Naive B cell (primary cell): ENCODE measurements around the gene GNS. TPM values are rescaled to one million over a fixed set of nuclear protein-coding genes. Genes with fewer than 3 reads are reported as not detected.

ENCODE experiments used
- ATAC-seq, 2 donors: fragments of 150-1000 bp; cut with Tn5 transposase; 2 replicates each; pipeline ENCODE4 v1.10.0; 2021; ENCODE audit warnings: low read depth in 2 of 2, mild to moderate bottlenecking in 2 of 2, moderate library complexity in 2 of 2
- DNase-seq: peaks from one replicate; pipeline ENCODE4 v3.0.0; 2022
- H3K27ac Mint-ChIP-seq, 6 donors: one replicate each; pipeline ENCODE4 v1.8.0; 2020 to 2022; ENCODE audit warnings: mild to moderate bottlenecking in 6 of 6, mixed read lengths in 6 of 6, moderate library complexity in 5 of 6, inconsistent platforms in 2 of 6
- H3K27me3 Mint-ChIP-seq, 3 donors: one replicate each; pipeline ENCODE4 v1.8.0; 2021 to 2022; ENCODE audit warnings: mixed read lengths in 3 of 3, mild to moderate bottlenecking in 1 of 3
- H3K36me3 Mint-ChIP-seq, 2 donors: one replicate each; pipeline ENCODE4 v1.8.0; 2020 to 2022; ENCODE audit warnings: mixed read lengths in 2 of 2, inconsistent platforms in 1 of 2, mild to moderate bottlenecking in 1 of 2
- H3K4me1 Mint-ChIP-seq, 3 donors: one replicate each; pipeline ENCODE4 v1.8.0; 2020 to 2022; ENCODE audit warnings: mixed read lengths in 3 of 3, inconsistent platforms in 1 of 3, mild to moderate bottlenecking in 1 of 3, moderate library complexity in 1 of 3
- H3K4me3 Mint-ChIP-seq, 8 donors: one replicate each; pipeline ENCODE4 v1.8.0; 2020 to 2022; ENCODE audit warnings: mild to moderate bottlenecking in 8 of 8, mixed read lengths in 8 of 8, moderate library complexity in 8 of 8, inconsistent platforms in 2 of 8
- H3K9me3 Mint-ChIP-seq, 7 donors: one replicate each; pipeline ENCODE4 v1.8.0; 2020 to 2022; ENCODE audit warnings: mixed read lengths in 7 of 7, mild to moderate bottlenecking in 5 of 7, inconsistent platforms in 2 of 7, moderate library complexity in 1 of 7
- polyA plus RNA-seq, 6 donors: library from polyadenylated mRNA; unstranded; fragments of 300-500 nt; fragmentation: Illumina TruSeq; gene quantifications; one replicate each; pipeline ENCODE4 v1.2.3, GENCODE V29; 2021; ENCODE audit warnings: low read depth in 6 of 6

Gene GNS
- polyA plus RNA-seq, 6 donors from 2014 or later: 22.9 to 41.5 (median 27.7) TPM

DNA sequence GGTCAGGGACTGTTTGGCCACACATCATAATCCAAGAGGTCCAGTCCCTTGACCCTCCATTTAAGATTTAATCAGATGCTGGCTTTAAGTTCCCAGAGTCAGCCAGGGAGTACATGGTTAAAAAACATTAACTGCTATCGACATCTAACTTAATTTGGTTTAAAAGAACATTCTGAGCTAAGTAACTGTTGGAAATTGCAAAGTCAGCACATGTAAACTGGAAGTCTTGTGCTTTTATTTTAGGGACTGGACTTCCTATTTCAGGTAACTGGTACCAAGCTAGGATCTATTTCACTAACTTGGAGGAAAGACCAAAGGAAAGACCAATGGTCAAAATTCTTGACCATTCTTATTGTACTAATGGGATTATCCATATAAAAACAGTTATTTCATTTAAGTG, 40.6 kb downstream of the GNS start:
- Mint-ChIP-seq H3K36me3 (peaks cover 41 to 45% of the 10 kb centered on the region in 2 donors), H3K4me3 (no peak overlapping the region), H3K4me1 (no peaks in the 10 kb centered on the region), H3K9me3 (no peaks in the 10 kb centered on the region), H3K27me3 (no peaks in the 10 kb centered on the region), H3K27ac (peak overlapping the region in 1 of 6 donors; percentile 40)
- no peak for ATAC-seq
- no peak for DNase-seq

DNA sequence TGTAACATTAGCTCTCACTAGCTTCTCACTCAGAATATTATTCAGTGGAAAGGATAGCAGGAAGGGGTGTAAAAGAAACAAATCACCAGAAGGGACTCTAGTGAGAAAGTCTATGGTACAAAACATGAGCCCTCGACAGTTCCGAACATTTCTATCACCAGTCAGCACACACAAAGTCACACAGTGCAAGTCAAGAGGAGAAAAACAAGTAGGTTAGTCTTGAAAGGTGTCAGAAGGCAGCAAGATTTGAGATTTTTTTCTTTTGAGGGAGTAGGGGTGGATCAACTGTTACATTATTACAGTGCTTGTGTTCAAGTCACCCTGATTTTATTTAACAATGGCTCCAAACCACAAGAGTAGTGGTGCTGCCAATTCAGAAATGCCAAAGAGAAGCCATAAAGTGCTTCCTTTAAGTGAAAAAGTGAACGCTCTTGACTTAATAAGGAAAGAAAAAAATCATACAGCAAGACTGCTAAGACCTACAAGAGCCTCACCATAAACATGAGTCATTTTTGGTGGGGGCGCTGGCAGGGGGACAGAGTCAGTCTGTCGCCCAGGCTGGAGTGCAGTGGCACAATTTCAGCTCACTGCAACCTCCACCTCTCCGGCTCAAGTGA, 42.3 kb downstream of the GNS start:
- no peaks in the 10 kb centered on the region for H3K4me1 Mint-ChIP-seq
- DNase-seq (no peak), ATAC-seq (no peak)
- H3K27ac Mint-ChIP-seq: peak overlapping the region in 1 of 6 donors; percentile 44
- H3K36me3 Mint-ChIP-seq: peaks cover 25 to 33% of the 10 kb centered on the region in 2 donors
- H3K27me3 Mint-ChIP-seq: no peaks in the 10 kb centered on the region
- H3K9me3 Mint-ChIP-seq: no peaks in the 10 kb centered on the region
- H3K4me3 Mint-ChIP-seq: no peak overlapping the region

DNA sequence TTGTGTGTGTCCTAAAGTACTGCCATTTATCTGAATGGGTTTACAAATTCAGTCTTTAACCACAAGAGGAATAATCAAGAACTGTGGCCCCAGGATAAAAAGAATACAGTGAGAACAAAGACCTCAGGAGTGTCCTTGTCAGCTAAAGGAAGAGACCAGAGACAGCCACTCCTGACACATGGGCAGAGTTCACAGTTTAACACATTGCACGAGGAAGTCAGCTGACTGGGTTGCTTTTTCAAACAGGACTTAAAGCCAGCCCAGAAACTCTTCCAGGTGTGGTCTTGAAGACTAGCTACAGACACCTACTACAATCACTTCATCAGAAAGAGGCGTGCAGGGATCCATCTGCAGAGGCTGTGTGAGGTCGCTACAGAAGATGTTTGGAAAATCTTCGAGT, 42.8 kb downstream of the GNS start:
- ATAC-seq (no peak), DNase-seq (no peak)
- Mint-ChIP-seq H3K4me3 (no peak overlapping the region), H3K36me3 (peaks cover 20 to 33% of the 10 kb centered on the region in 2 donors), H3K27ac (peak overlapping the region in 3 of 6 donors; percentile 3 to 44 (median 41)), H3K4me1 (no peaks in the 10 kb centered on the region), H3K9me3 (no peaks in the 10 kb centered on the region), H3K27me3 (no peaks in the 10 kb centered on the region)

DNA sequence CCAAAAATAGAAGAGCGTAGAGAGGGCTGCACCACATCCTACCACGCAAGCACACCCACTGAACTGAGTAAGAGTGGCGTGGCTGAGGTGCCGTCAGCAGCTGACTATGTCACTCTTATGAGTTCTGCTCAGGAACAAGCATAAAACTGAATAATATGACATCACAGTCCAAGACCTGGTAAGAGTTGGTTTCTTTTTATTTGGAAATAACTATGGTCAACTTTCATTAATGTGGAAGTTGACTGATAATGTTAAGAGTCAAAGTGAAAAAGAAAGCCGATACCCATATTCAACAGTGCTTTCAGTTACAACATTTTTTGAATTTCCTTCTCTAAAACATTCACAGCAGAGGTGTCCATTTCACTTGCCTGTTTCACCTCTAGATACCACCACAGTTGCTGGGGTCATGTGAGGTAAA, 44.6 kb downstream of the GNS start:
- Mint-ChIP-seq H3K27ac (peak overlapping the region in 1 of 6 donors; percentile 14), H3K9me3 (no peaks in the 10 kb centered on the region), H3K27me3 (no peaks in the 10 kb centered on the region), H3K4me1 (peaks cover 0 to 3% (median 0%) of the 10 kb centered on the region in 3 donors), H3K4me3 (no peak overlapping the region), H3K36me3 (peaks cover 14 to 24% of the 10 kb centered on the region in 2 donors)
- DNase-seq (no peak), ATAC-seq (no peak)

DNA sequence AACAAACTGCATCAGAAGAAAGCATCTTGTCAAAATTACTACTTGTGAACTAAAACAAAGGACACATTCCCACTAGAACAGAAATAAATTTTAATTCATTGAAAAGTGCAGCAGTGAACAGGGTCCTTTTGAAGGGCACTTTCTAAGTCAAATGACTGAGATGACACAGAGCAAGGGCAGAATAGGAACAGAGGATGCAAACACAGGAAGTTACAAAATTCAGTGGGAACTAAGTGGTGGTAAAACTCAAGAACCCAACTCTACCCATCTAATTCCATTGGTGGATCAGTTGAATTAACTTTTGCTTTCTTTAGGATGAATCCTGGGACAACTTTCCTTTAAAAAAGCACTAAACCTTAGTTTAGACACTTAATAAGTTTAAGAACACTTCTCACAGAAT, 45.8 kb downstream of the GNS start:
- Mint-ChIP-seq H3K4me1 (peaks cover 0 to 3% (median 0%) of the 10 kb centered on the region in 3 donors), H3K27me3 (no peaks in the 10 kb centered on the region), H3K36me3 (peaks cover 14 to 22% of the 10 kb centered on the region in 2 donors), H3K4me3 (no peak overlapping the region), H3K27ac (no peak overlapping the region), H3K9me3 (no peaks in the 10 kb centered on the region)
- DNase-seq: no peak
- no peak for ATAC-seq

DNA sequence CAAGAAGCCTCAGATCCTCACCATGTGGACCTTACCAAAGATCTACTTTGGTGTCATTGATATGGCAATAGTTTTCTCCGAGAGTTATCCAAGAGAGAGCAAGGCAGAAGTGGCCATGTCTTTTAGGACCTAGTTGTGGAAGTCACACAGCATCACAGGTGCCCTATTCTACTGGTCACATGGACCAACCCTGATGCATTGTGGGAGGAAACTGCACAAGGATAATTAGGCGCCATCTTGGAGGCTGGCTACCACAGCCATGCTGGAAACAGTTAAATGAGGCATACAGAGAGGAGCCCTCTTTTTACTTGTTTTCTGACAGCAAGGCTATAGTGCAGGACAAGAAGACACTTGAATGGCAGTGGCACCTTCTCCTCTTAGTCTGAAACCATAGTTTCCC, 49.8 kb downstream of the GNS start:
- H3K27me3 Mint-ChIP-seq: no peaks in the 10 kb centered on the region
- DNase-seq: no peak

DNA sequence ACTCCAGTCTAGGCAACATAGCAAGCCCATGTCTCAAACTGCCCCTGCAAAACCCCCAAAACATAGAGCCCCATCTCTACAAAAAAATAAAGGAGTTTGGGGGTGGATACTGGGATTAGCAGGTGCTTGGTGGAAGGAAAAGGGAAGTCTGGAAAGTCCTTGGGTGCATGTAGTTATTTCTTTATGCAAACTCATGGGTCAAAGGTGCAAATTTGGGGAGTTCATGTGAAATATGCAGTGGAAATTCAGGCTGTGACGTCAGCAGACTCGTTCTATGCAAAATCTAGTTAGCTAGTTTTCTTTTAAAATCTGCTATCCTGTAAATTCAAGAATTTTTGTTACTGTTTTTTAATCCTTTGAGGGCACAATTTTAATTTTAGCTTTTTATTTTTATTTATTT, 51.3 kb downstream of the GNS start:
- Mint-ChIP-seq H3K9me3 (no peaks in the 10 kb centered on the region), H3K4me3 (no peak overlapping the region), H3K27ac (no peak overlapping the region), H3K27me3 (no peaks in the 10 kb centered on the region), H3K4me1 (peaks cover 0 to 6% (median 4%) of the 10 kb centered on the region in 3 donors), H3K36me3 (peaks cover 0 to 7% of the 10 kb centered on the region in 2 donors)
- DNase-seq (no peak), ATAC-seq (no peak)

More for the DNA sequence above, 49.8 kb downstream of the GNS start:
- Mint-ChIP-seq H3K4me3 (no peak overlapping the region), H3K4me1 (peaks cover 0 to 6% (median 4%) of the 10 kb centered on the region in 3 donors), H3K36me3 (peaks cover 0 to 11% of the 10 kb centered on the region in 2 donors), H3K27ac (peak overlapping the region in 1 of 6 donors; percentile 56), H3K9me3 (no peaks in the 10 kb centered on the region)
- ATAC-seq: no peak

DNA sequence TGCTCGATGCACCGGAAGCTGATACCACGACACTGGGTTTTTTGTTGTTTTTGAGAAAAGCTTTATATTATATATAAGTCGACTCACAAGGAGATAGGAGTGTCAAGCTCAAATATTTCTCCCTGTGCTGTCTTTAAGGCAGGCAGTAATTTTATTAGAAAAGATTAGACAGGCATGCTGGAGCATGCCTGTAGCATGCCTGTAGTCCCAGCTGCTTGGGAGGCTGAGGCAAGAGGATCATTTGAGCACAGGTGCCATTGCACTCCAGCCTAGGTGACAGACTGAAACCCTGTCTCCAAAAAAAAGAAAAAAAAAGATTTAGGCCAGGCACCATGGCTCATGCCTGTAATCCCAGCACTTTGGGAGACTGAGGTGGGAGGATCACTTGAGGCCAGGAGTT, 51.8 kb downstream of the GNS start:
- no peaks in the 10 kb centered on the region for H3K9me3 Mint-ChIP-seq
- H3K27ac Mint-ChIP-seq: no peak overlapping the region
- DNase-seq (no peak), ATAC-seq (no peak)
- no peaks in the 10 kb centered on the region for H3K27me3 Mint-ChIP-seq
- H3K4me1 Mint-ChIP-seq: peaks cover 0 to 6% (median 4%) of the 10 kb centered on the region in 3 donors
- no peak overlapping the region for H3K4me3 Mint-ChIP-seq
- peaks cover 0 to 7% of the 10 kb centered on the region in 2 donors for H3K36me3 Mint-ChIP-seq

DNA sequence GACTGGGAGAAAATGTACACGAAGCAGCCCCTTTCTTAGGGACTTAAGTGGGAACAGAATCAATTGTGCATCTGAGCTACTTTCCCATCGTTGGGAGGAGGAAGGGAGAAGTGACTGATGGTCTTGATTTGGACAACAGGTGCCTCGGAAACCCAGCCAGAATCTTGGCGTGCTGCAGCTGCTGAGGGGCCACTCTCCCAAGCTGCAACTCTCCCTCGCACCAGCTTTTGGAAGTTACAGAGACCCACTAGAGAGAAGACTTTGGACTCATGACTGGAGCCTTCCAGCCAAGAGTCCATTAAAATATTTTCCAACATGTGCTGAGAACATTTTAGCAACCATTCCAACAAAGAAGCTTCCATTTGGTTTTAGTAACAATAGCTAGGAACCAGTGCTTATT, 52.3 kb downstream of the GNS start:
- Mint-ChIP-seq H3K36me3 (peaks cover 0 to 7% of the 10 kb centered on the region in 2 donors), H3K4me1 (peaks cover 0 to 6% (median 4%) of the 10 kb centered on the region in 3 donors), H3K4me3 (no peak overlapping the region), H3K9me3 (no peaks in the 10 kb centered on the region), H3K27me3 (no peaks in the 10 kb centered on the region), H3K27ac (no peak overlapping the region)
- DNase-seq (no peak), ATAC-seq (no peak)

DNA sequence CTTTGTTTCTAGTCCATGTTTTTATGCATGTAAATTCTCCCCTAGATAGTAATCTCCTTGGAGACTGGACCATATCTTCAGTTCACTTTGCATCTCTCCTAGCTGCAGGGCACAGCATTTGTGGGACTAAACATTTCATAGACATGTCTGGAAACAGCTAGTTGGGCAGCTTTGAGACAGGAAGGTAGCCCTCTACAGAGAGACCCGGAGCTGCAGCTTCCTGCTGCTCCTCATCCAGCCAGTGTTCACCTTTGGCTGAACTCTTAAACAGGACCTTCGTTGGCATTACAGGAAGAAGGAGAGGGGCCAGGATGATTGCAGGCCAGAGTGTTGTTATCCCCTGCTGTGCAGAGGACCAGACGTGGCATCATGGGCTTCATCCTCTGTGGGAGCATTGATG, 52.9 kb downstream of the GNS start:
- Mint-ChIP-seq H3K36me3 (peaks cover 0 to 7% of the 10 kb centered on the region in 2 donors), H3K4me3 (no peak overlapping the region), H3K4me1 (peaks cover 2 to 6% (median 5%) of the 10 kb centered on the region in 3 donors), H3K9me3 (no peaks in the 10 kb centered on the region), H3K27ac (no peak overlapping the region), H3K27me3 (no peaks in the 10 kb centered on the region)
- DNase-seq: no peak
- no peak for ATAC-seq

DNA sequence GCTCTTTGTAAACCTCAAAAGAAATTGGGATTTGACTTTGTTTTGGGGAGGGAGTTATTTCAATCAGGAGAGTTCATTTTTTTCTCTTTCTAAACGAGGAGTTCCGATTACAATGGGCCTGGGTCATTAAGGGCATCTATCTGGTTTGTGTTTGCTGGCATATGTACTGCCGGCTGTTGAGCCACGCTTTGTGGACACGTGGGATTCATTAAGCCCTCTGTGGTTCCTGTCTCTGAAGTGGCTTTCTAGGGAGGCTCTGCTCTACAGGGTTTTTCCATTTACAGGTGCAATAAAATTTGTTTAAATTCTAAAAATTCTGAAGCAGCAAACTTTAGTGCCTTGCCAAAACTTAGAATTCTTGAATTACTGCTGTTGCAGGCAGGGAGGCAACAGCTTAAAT, 57.9 kb downstream of the GNS start:
- no peak for DNase-seq
- no peaks in the 10 kb centered on the region for H3K27me3 Mint-ChIP-seq
- ATAC-seq: no peak

DNA sequence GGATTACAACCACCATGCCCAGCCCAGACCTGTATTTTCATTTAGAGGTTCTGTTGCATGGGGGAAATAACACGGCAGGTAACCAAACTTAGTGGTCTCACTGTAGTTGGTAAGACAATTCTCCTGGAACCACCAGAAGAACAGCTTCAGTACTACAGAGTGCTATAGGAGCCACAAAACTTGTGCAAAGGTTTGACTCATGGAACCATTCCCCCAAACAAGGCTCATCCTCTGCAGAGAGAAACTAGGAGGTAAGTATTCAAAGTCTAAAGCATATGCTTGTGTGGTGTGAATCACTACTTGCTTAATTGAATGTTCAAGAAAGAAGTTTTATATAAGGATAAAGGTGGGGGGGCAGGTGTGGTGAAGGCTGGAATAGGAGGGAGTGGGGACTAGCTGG, 58.7 kb downstream of the GNS start:
- ATAC-seq (no peak), DNase-seq (no peak)
- no peak overlapping the region for H3K4me3 Mint-ChIP-seq
- peaks cover under 1 to 8% of the 10 kb centered on the region in 2 donors for H3K36me3 Mint-ChIP-seq
- H3K27me3 Mint-ChIP-seq: no peaks in the 10 kb centered on the region
- peaks cover 19 to 21% (median 20%) of the 10 kb centered on the region in 3 donors for H3K4me1 Mint-ChIP-seq
- H3K27ac Mint-ChIP-seq: peak overlapping the region in 5 of 6 donors; percentile 23 to 82 (median 65)
- no peaks in the 10 kb centered on the region for H3K9me3 Mint-ChIP-seq

More for the DNA sequence above, 57.9 kb downstream of the GNS start:
- H3K9me3 Mint-ChIP-seq: no peaks in the 10 kb centered on the region
- peaks cover 0 to 8% of the 10 kb centered on the region in 2 donors for H3K36me3 Mint-ChIP-seq
- H3K4me1 Mint-ChIP-seq: peaks cover 19 to 21% (median 20%) of the 10 kb centered on the region in 3 donors
- no peak overlapping the region for H3K4me3 Mint-ChIP-seq
- peak overlapping the region; percentile 7 to 82 (median 38) for H3K27ac Mint-ChIP-seq

DNA sequence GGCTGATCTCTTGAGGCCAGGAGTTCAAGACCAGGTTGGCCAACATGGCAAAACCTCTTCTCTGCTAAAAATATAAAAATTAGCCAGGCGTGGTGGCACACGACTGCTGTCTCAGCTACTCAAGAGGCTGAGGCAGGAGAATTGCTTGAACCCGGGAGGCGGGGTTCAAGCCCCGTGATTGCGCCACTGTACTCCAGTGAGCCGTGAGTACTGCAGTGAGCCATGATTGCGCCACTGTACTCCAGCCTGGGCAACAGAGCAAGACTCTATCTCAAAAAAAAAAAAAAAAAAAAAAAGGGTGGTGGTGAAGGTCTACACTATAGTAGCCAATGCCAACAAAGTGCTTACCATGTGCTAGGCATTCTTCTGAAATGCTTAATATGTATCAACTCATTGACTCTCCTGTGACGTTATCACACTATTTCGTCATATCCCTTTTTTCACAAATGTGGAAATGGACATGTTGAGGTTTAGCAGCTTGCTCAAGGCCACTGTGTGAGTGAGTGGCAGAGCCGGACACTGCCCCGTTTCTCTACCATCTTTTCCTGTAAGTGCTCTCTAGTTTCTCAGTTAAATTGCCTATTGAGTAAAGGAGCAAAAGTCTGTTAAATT, 59.6 kb downstream of the GNS start:
- no peaks in the 10 kb centered on the region for H3K27me3 Mint-ChIP-seq
- DNase-seq (no peak), ATAC-seq (no peak)
- peak overlapping the region in 2 of 6 donors; percentile 77 to 81 for H3K27ac Mint-ChIP-seq
- peaks cover 17 to 20% (median 19%) of the 10 kb centered on the region in 3 donors for H3K4me1 Mint-ChIP-seq
- H3K4me3 Mint-ChIP-seq: peak overlapping the region in 1 of 8 donors; percentile 10
- H3K36me3 Mint-ChIP-seq: peaks cover 8% of the 10 kb centered on the region in 2 donors
- no peaks in the 10 kb centered on the region for H3K9me3 Mint-ChIP-seq

DNA sequence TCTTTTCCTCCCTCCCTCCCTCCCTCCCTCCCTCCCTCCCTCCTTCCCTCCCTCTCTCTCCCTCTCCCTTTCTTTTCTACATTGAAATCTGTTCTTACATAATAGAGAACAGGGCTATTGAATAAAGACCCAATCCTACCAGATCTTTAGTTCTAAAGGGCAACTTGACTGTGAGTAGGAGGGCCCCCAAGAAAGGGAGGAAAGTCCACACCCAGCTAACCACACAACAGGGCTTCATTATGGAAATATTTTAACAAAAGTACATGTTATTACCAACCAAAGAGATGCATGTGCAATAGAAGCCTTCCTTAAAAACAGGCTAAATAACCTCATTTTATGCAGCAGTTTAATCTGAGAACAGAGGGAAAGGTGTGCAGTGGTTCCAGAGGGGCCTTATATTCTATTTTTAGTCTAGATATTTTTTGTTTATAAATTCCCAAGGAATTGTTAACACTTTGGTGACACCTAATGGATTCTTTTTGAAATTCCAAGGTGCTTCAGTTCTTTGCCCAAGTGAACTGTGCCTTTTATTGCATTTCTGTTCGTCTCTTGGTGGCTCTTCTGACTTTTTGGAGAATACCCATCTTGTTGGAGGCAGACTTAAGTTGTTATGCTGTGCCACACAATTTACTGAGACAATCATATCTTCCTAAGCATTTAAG, 63.0 kb downstream of the GNS start:
- Mint-ChIP-seq H3K9me3 (no peaks in the 10 kb centered on the region), H3K4me3 (no peak overlapping the region), H3K36me3 (peaks cover 17 to 26% of the 10 kb centered on the region in 2 donors), H3K27ac (peak overlapping the region in 5 of 6 donors; percentile 10 to 71 (median 52)), H3K27me3 (no peaks in the 10 kb centered on the region), H3K4me1 (peaks cover 19 to 28% (median 23%) of the 10 kb centered on the region in 3 donors)
- no peak for DNase-seq
- ATAC-seq: no peak
